ENCODE measurements around the gene PRKAR2A.
A peak's percentile ranks its signal among the peaks of the same experiment; 100 is the strongest.
"Not testable (repeated sequence)": the region's sequence is repeated elsewhere in the genome, so short reads cannot be mapped to it uniquely, and the experiment has no call there.

PRKAR2A gene

DNA sequence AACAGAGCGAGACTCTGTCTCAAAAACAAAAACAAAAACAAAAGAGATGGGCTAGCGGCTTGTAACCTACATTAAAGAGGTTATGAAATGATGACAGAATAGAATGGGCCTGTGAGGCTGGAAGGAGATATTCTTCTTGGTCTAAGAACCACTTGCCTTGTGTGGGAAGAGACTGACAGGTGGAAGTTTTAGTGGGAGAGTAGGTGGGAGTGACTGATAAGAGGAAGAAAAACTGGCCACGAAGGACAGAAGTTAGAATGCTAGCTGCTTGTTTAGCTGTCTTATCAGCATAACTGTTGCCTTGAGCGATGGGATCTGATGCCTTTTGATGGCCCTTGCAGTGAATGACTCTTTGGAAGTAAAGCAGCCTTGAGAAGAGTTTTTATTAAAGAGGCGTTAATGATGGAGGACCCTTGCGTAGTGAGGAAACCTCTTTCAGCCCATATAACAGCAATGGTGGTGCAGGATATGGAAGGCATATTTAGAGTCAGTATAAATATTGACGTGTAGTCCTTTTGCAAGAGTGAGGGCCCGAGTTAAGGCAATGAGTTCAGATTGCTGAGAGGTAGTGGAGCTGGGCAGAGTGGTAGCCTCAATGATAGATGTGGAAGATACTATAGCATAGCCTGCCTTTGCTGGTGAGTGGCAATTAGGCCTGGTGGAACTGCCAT, 122.4 kb downstream of the PRKAR2A start:
- DNase-seq: not testable (repeated sequence)

GRCh38 chr3:48723725-48724124, 123.9 kb downstream of the PRKAR2A start:
- no peak for DNase-seq

DNA sequence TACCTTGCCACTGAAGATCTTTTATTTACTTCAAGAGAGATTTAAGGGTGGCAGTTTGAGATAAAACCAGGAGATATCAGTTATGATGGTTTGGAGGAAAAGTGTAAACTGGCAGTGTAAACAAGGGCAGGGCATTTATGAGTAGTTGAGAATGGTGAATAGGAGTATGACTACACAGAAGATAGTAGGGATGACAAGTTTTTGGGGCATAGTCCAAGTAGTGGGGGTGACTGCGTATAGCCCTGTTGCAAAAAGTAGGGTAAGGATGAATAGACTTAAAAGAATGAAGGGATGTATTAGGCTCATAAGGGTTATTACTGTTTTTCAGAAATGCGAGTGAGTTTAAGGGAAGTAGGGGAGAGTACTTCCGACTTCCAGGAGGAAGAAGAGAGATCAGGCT, 124.4 kb downstream of the PRKAR2A start:
- not testable (repeated sequence) for DNase-seq

DNA sequence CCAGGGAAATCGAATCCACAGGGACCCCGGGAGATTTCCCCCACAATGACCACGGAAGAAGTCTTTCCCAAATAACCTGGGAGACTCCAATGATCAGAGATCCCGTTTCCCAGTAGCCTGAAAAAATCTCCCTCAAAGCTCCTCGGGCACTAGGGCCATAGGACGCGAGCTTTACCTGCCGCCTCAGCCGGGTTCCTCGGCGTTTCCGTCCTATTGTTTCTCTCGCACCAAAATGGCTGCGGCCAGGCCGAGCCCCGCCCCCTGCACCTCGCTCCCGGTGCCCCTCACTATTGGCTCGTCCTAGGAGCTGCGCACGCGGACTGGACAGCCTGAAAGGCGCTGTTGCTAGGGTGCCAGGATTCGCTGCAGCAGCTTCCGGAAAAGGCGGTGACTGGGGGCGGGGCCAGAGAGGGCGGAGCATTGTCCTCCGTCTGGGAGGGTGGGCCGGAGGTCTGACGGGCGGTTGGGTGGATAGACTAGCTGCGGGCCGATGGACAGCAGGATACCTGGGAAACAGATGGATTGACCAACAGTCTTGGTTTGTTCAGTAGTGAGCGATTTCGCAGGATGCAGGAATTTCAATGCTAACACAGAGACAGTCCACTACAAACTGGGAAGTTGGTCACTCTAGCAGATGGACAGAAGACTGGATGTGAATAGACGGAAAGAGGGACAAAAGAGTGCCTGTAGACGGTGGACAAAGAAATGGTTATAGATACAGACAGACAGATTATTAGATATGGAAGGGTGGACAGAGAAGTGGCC, 130.5 kb downstream of the PRKAR2A start, which contains the start of gene IP6K2:
Gene IP6K2 (minus strand): TSS at position 240 of the 765 bp plus-strand sequence. CDS start 21,930 bp downstream, outside the sequence.
- peak; percentile 95 to 99 (median 98) for DNase-seq

- peak in 4 of 5 experiments; percentile 2 to 64 (median 9) for DNase-seq
Measured at GRCh38 chr3:48716508-48716981, 131.1 kb downstream of the PRKAR2A start.

DNA sequence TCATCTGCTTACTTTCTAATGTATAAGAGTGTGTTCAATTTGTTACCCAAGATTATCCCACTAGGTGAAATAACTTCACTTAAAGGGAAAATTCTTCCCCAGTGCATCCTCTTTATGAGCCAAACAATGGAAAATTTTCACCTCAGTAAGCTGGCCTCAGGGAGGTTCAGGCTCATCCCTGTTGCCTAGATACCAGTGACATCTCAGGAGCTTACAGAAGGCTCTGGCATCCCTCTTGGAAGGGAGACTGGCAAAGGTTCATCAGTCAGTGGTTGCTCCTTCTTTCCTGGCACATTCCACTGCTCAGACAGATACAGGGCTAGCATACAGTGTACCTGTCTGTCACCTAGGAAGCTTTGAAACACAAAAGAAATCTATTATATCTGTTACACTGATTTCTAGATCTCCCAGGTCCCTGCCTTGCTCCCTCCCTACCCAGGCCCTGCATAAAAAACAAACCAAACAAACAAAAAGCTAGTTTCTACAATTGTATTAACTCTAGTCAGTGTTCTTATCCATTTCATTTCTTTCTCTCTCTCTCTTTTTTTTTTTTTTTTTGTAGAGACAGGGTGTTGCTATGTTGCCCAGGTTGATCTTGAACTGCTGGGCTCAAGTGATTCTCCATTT, 132.4 kb downstream of the PRKAR2A start:
- DNase-seq: no peak

DNA sequence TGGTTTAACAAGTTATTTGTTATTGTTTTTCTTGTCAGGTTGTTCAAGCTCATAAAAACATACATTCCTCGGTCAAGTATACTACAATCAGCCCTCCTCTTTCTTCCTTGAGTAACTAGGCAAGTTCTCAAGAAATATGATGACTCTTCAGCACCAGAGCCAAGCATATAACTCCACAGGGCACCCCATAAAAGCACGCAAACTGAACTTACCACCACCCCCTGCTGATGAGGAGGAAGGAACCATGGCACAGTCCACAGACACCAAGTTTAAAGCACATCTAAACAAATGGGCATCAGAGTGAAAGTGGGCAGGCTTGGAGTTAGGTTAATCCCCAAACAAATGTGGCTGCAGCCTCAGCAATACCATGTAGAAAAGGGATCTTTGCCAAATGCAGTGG, 135.9 kb downstream of the PRKAR2A start:
- no peak for DNase-seq

GRCh38 chr3:48709051-48709461, 138.6 kb downstream of the PRKAR2A start:
- no peak for DNase-seq

DNA sequence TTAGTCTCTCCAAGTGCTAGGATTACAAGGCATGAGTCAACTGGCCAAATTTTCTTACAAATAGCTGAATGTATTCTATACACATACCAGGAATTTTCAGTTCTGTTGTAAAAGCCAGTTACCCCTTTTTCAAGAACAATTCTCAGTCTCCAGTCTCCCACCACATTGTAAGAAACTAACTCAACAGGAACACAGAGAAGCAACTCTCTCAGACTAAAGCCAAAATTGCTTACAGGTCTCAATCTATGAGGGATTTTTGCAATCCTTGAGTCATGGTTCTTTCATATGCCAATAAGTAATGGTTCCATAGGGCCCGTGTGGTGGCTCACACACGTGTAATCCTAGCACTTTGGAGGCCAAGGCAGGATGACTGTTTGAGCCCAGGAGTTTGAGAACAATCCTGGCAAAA, 139.2 kb downstream of the PRKAR2A start:
- DNase-seq: no peak

- DNase-seq: no peak
Measured at GRCh38 chr3:48707157-48707556, 140.5 kb downstream of the PRKAR2A start.

GRCh38 chr3:48702320-48702920, 145.3 kb downstream of the PRKAR2A start:
- no peak for DNase-seq

GRCh38 chr3:48700731-48701405, 146.8 kb downstream of the PRKAR2A start:
- DNase-seq: no peak

DNA sequence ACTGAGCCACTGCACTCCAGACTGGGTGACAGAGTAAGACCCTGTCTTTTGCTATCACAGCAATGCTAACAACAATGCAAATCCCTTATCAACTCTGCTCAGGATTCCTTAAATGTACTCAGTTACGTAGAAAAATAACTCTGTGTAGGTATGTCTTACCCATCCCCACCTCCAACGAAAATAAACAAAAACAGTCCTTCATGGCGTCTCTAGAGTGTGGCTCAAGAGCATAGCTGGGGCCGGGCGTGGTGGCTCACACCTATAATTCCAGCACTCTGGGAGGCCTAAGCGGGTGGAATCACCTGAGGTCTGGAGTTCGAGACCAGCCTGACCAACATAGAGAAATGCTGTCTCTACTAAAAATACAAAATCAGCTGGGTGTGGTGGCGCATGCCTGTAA, 148.8 kb downstream of the PRKAR2A start:
- DNase-seq: no peak

GRCh38 chr3:48697952-48698351, 149.7 kb downstream of the PRKAR2A start:
- no peak for DNase-seq

GRCh38 chr3:48696601-48697000, 151.1 kb downstream of the PRKAR2A start:
- no peak for DNase-seq

All from T-helper 2 cell (primary cell).